HG03095 (cell line): ENCODE data around the gene RAB12.
"Not testable (repeated sequence)": the region's sequence is repeated elsewhere in the genome, so short reads cannot be mapped to it uniquely, and the experiment has no call there.

Source experiments
- ATAC-seq: cut with Tn5 transposase; IDR thresholded peaks from one replicate; pipeline ENCODE4 v1.9.1; 2021; ENCODE audit warnings: moderate library complexity; ENCODE audit not compliant: unreplicated experiment

The RAB12 gene

GRCh38 chr18:8611916-8612576 lies 2.8 kb downstream of the RAB12 start:
- no peak for ATAC-seq

GRCh38 chr18:8614875-8615274 lies 5.6 kb downstream of the RAB12 start:
- no peak for ATAC-seq

GRCh38 chr18:8615397-8616027 lies 6.3 kb downstream of the RAB12 start:
- ATAC-seq: no peak

- ATAC-seq: no peak
Measured at GRCh38 chr18:8616028-8616401, 6.8 kb downstream of the RAB12 start.

GRCh38 chr18:8617907-8618306 lies 8.7 kb downstream of the RAB12 start:
- no peak for ATAC-seq

GRCh38 chr18:8619041-8619440 lies 9.8 kb downstream of the RAB12 start:
- no peak for ATAC-seq

GRCh38 chr18:8619835-8620577 lies 10.8 kb downstream of the RAB12 start:
- ATAC-seq: no peak

- no peak for ATAC-seq
Measured at GRCh38 chr18:8620845-8621244, 11.6 kb downstream of the RAB12 start.

- not testable (repeated sequence) for ATAC-seq
Measured at GRCh38 chr18:8622625-8623024, 13.4 kb downstream of the RAB12 start.

- no peak for ATAC-seq
Measured at GRCh38 chr18:8623549-8624106, 14.4 kb downstream of the RAB12 start.

GRCh38 chr18:8625461-8626092 lies 16.3 kb downstream of the RAB12 start:
- ATAC-seq: no peak

GRCh38 chr18:8626414-8627106 lies 17.3 kb downstream of the RAB12 start:
- ATAC-seq: no peak

GRCh38 chr18:8627107-8627472 lies 17.9 kb downstream of the RAB12 start:
- ATAC-seq: no peak

- no peak for ATAC-seq
Measured at GRCh38 chr18:8627540-8627939, 18.3 kb downstream of the RAB12 start.

GRCh38 chr18:8629602-8630001 lies 20.4 kb downstream of the RAB12 start:
- no peak for ATAC-seq

GRCh38 chr18:8630546-8630945 lies 21.3 kb downstream of the RAB12 start:
- no peak for ATAC-seq

- no peak for ATAC-seq
Measured at GRCh38 chr18:8631265-8631664, 22.0 kb downstream of the RAB12 start.

- ATAC-seq: no peak
Measured at GRCh38 chr18:8632386-8632785, 23.1 kb downstream of the RAB12 start.

- ATAC-seq: no peak
Measured at GRCh38 chr18:8634508-8634907, 25.3 kb downstream of the RAB12 start.

GRCh38 chr18:8635087-8635486 lies 25.9 kb downstream of the RAB12 start:
- no peak for ATAC-seq

- ATAC-seq: no peak
Measured at GRCh38 chr18:8639762-8640161, 30.5 kb downstream of the RAB12 start.
